ENCODE data around the gene CLIC3.

The CLIC3 gene

GRCh38 chr9:137017071-137017470, 20.7 kb upstream of the CLIC3 start:
- H3K4me3 ChIP-seq (ENCODE audit: low read depth, low read length) = no peak overlapping the region
- H3K36me3 ChIP-seq (replicated peaks) = peaks cover 22% of the 10 kb centered on the region

GRCh38 chr9:137016436-137016835, 20.1 kb upstream of the CLIC3 start:
- Histone ChIP-seq H3K27me3 (replicated peaks) (no peaks in the 10 kb centered on the region), H3K4me3 (ENCODE audit: low read depth, low read length) (no peak overlapping the region), H3K27ac (no peak overlapping the region), H3K36me3 (replicated peaks) (peaks cover 25% of the 10 kb centered on the region)
- in situ Hi-C loops (cut with HindIII; ENCODE audit: low pct_ligation_motif_present, low sequenced_read_pairs) = no loop called here
- TF ChIP-seq CTCF (IDR thresholded peaks at IDR 0.05; ENCODE audit: low read depth, low read length, missing control alignments) = no peak
- DNase-seq = no peak

More at GRCh38 chr9:137017071-137017470, 20.7 kb upstream of the CLIC3 start:
- no peak for TF ChIP-seq CTCF (IDR thresholded peaks at IDR 0.05; ENCODE audit: low read depth, low read length, missing control alignments)
- no peak overlapping the region for H3K27ac ChIP-seq
- in situ Hi-C loops (cut with HindIII; ENCODE audit: low pct_ligation_motif_present, low sequenced_read_pairs) = no loop called here
- H3K27me3 ChIP-seq (replicated peaks) = no peaks in the 10 kb centered on the region
- DNase-seq = no peak

- Histone ChIP-seq H3K27ac (no peak overlapping the region), H3K36me3 (replicated peaks) (peaks cover 25% of the 10 kb centered on the region), H3K27me3 (replicated peaks) (no peaks in the 10 kb centered on the region), H3K4me3 (ENCODE audit: low read depth, low read length) (no peak overlapping the region)
- in situ Hi-C loops (cut with HindIII; ENCODE audit: low pct_ligation_motif_present, low sequenced_read_pairs) = no loop called here
- TF ChIP-seq CTCF (IDR thresholded peaks at IDR 0.05; ENCODE audit: low read depth, low read length, missing control alignments) = no peak
- DNase-seq = no peak
Measured at GRCh38 chr9:137015976-137016375, 19.6 kb upstream of the CLIC3 start.

GRCh38 chr9:137015540-137015930, 19.2 kb upstream of the CLIC3 start:
- Histone ChIP-seq H3K27ac (no peak overlapping the region), H3K4me3 (ENCODE audit: low read depth, low read length) (no peak overlapping the region), H3K27me3 (replicated peaks) (no peaks in the 10 kb centered on the region), H3K36me3 (replicated peaks) (peaks cover 25% of the 10 kb centered on the region)
- in situ Hi-C loops (cut with HindIII; ENCODE audit: low pct_ligation_motif_present, low sequenced_read_pairs) = no loop called here
- TF ChIP-seq CTCF (IDR thresholded peaks at IDR 0.05; ENCODE audit: low read depth, low read length, missing control alignments) = no peak
- no peak for DNase-seq

- Histone ChIP-seq H3K36me3 (replicated peaks) (peaks cover 25% of the 10 kb centered on the region), H3K4me3 (ENCODE audit: low read depth, low read length) (no peak overlapping the region), H3K27ac (no peak overlapping the region), H3K27me3 (replicated peaks) (no peaks in the 10 kb centered on the region)
- no peak for TF ChIP-seq CTCF (IDR thresholded peaks at IDR 0.05; ENCODE audit: low read depth, low read length, missing control alignments)
- in situ Hi-C loops (cut with HindIII; ENCODE audit: low pct_ligation_motif_present, low sequenced_read_pairs) = no loop called here
- DNase-seq = no peak
Measured at GRCh38 chr9:137014776-137015539, 18.6 kb upstream of the CLIC3 start.

GRCh38 chr9:137014166-137014565, 17.8 kb upstream of the CLIC3 start:
- Histone ChIP-seq H3K36me3 (replicated peaks) (peaks cover 25% of the 10 kb centered on the region), H3K27ac (no peak overlapping the region), H3K4me3 (ENCODE audit: low read depth, low read length) (no peak overlapping the region), H3K27me3 (replicated peaks) (no peaks in the 10 kb centered on the region)
- DNase-seq = no peak
- in situ Hi-C loops (cut with HindIII; ENCODE audit: low pct_ligation_motif_present, low sequenced_read_pairs) = no loop called here
- TF ChIP-seq CTCF (IDR thresholded peaks at IDR 0.05; ENCODE audit: low read depth, low read length, missing control alignments) = no peak

All from brain microvascular endothelial cell (primary cell).